Activated gamma-delta T cell treated with Interleukin-2 at 50 U/mL for 16 hours (primary cell): ENCODE data around the gene ZNF512.
"Not testable (repeated sequence)": the region's sequence is repeated elsewhere in the genome, so short reads cannot be mapped to it uniquely, and the experiment has no call there.

ENCODE experiments used
- DNase-seq: peaks from one replicate; pipeline ENCODE4 v3.0.0-alpha.2; 2020

ZNF512 gene, protein sequence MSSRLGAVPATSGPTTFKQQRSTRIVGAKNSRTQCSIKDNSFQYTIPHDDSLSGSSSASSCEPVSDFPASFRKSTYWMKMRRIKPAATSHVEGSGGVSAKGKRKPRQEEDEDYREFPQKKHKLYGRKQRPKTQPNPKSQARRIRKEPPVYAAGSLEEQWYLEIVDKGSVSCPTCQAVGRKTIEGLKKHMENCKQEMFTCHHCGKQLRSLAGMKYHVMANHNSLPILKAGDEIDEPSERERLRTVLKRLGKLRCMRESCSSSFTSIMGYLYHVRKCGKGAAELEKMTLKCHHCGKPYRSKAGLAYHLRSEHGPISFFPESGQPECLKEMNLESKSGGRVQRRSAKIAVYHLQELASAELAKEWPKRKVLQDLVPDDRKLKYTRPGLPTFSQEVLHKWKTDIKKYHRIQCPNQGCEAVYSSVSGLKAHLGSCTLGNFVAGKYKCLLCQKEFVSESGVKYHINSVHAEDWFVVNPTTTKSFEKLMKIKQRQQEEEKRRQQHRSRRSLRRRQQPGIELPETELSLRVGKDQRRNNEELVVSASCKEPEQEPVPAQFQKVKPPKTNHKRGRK

DNA sequence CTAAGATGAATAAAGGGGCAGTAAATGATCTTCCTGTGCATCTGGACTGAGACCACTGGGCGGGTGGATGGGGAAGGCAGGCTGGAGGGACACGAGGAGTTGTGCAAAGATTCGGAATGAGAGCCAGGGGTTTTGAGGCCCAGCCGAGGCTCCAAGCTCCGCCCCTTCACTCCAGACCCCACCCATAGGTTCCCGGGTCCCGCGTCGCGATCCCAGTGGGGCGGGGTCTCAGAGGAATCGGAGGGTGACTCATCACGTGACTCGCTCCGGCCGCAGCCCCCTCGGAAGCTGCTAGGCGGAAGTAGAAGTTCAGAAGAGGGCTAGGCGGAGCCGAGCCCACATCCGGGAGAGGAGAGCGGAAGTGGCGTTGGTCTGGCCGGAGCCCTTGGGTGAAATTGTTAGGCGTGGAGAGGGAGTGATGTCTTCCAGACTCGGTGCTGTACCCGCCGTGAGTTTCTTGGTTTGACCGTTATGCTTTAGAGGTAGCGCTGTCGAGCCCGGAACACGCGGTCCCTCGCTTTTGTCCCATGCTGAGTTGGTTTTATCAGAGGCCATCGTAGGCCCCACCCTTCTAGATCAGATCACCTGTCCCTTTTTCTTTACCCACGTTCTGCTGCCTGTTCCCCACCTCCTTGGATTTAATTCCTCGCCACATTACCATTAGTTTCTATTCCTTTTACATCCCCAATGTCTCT is at the start of gene ZNF512:
Gene ZNF512, plus strand, starts transcription at position 348 of the 695 bp plus-strand sequence. Its CDS starts 71 bp downstream, at position 419.
- DNase-seq: peak; percentile 69

DNA sequence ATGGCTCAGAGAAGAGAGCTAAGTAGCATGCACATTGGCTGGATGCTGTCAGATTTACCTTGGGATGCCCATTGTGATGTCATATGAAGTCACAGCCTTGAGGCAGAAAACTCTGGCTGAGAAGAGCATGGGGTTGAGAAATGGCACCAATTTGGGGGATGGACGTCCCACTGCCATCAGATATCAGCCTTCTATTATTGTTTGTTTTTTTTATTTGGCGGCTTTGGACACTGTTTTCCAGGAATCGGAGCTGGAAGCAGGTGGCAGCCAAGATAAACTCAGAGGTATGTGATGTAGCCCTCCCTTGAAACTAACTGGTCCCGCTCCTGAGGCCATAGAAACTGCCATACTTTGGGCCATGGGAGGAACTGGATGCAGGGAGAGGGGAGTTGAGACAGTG is 45.6 kb upstream of the ZNF512 start:
- no peak for DNase-seq

DNA sequence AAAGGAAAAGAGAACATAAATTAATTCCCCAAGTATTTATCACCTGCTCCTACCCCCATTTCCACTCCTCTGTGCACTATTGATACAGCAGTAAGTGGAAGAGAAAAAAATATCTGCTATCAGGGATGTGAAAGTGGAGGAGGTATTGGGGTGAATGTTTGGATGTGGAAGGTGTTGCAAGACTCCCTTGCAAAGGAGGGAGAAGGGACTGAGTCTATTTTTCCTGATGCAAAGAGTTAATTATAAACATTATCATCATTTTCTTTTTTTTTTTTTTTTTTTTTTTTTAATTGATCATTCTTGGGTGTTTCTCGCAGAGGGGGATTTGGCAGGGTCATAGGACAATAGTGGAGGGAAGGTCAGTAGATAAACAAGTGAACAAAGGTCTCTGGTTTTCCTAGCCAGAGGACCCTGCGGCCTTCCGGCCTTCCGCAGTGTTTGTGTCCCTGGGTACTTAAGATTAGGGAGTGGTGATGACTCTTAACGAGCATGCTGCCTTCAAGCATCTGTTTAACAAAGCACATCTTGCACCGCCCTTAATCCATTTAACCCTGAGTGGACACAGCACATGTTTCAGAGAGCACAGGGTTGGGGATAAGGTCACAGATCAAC is 43.9 kb upstream of the ZNF512 start:
- not testable (repeated sequence) for DNase-seq

DNA sequence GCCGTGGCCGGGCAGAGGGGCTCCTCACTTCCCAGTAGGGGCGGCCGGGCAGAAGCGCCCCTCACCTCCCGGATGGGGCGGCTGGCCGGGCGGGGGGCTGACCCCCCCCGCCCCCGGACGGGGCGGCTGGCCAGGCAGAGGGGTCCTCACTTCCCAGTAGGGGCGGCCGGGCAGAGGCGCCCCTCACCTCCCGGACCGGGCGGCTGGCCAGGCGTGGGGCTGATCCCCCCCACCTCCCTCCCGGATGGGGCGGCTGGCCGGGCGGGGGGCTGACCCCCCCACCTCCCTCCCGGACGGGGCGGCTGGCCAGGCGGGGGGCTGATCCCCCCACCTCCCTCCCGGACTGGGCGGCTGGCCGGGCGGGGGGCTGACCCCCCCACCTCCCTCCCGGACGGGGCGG is 43.2 kb upstream of the ZNF512 start:
- not testable (repeated sequence) for DNase-seq

DNA sequence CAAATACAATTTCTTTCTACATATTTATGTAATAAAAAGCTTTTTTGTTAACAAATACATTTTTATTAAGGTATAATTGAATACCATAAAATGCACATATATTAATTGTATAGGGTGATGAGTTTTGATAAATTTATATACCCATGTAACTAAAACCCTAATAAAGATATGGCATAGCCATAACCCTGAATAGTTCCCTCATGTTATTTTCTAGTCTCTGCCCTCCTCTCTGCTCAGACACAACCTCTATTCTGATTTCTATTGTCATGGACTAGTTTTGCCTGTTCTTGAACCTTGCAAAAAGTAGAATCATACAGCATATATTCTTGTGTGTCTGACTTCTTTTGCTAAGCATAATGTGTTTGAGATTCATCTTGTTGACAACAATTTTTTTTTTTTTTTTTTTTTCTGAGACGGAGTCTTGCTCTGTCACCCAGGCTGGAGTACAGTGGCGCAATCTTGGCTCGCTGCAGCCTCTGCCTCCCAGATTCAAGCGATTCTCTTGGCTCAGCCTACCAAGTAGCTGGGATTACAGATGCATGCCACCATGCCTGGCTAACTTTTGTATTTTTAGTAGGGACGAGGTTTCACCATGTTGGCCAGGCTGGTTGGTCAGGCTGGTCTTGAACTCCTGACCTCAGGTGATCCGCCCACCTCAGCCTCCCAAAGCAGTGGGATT is 38.6 kb upstream of the ZNF512 start:
- no peak for DNase-seq

DNA sequence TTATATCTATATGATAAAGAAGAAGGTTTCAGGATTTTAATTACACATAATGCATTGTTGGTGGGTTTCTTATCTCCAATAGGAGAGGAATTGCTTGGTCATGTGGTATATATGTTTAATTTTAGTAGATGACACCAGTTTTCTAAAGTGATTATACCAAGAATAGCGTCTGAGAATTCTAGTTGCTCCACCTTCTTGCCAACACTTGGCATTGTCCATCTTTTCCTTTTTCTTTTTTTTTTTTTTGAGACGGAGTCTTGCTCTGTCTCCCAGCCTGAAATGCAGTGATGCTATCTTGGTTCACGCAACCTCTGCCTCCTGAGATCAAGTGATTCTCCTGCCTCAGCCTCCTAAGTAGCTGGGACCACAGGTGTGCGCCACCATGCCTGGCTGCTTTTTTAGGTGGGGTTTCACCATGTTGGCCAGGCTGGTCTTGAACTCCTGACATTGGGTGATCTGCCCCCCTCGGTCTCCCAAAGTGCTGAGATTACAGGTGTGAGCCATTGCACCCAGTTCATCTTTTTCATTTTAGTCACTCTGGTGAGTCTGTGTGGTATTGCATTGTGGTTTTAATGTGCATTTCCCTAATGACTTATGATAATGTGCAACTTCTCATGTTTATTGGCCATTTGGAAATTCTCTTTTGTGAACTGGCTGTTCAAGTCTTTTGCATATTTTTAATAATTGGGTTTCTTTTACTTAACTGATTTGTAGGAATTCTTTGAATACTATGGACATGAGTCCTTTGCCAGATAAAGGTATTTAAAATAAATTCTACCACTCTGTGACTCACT is 37.3 kb upstream of the ZNF512 start:
- no peak for DNase-seq

DNA sequence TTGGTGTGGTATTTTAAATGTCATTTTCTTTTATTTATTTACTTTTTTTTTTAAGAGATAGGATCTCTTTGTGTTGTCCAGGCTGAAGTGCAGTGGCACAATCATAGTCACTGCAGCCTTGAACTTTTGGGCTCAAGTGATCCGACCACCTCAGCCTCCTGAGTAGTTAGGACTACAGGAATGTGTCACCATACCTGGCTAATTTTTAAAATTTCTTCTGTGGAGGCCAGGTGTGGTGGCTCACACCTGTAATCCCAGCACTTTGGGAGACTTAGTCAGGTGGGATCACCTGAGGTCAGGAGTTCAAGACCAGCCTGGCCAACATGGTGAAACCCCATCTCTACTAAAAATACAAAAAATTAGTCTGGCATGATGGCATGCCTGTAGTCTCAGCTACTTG is 33.5 kb upstream of the ZNF512 start:
- no peak for DNase-seq

DNA sequence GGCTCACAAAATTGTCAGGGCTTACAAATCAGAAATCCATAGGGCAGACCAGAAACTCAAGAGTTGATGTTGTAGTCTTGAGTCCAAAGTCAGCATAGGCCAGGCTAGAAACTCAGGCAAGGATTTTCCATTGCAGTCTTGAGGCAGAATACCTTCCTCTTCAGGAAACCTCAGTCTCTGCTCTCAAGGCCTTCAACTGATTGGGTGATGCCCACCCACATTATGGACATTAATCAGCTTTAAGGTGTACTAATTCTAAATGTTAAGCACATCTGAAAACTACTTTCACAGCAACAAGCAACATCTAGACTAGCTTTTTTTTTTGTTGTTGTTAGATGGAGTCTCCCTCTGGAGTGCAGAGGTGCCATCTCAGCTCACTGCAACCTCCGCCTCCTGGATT is 31.3 kb upstream of the ZNF512 start:
- no peak for DNase-seq

DNA sequence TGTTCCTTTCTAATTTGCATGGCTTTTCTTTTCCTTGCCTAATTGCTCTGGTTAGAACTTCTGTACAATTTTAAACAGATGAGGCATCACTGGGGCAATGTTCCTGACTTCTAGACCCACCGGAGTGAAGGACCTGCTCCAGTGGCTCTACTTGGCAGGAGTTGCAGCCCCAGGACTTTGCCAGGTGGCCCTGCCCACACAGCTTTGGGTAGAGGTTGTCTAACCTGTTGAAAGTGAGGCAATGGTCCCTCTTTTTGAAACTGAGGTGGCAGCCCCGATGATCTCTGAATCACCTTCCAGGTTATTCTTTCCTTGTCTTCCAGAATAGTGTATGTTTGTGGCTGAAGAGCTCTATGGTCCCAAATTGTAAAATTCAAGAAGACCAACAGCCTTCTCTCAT is 29.9 kb upstream of the ZNF512 start:
- DNase-seq: no peak

DNA sequence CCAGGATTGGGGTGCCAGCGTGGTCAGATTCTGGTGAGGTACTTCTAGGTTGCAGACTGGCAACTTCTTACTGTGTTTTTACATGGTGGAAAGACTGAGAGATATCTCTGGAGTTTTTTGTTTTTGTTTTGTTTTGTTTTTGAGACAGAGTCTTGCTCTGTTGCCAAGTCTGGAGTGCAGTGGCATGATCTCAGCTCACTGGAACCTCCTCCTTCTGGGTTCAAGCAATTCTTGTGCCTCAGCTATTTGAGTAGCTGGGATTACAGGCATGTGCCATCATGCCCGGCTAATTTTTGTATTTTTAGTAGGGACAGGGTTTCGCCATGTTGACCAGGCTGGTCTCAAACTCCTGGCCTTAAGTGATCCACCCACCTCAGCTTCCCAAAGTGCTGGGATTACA is 28.4 kb upstream of the ZNF512 start:
- DNase-seq: not testable (repeated sequence)

DNA sequence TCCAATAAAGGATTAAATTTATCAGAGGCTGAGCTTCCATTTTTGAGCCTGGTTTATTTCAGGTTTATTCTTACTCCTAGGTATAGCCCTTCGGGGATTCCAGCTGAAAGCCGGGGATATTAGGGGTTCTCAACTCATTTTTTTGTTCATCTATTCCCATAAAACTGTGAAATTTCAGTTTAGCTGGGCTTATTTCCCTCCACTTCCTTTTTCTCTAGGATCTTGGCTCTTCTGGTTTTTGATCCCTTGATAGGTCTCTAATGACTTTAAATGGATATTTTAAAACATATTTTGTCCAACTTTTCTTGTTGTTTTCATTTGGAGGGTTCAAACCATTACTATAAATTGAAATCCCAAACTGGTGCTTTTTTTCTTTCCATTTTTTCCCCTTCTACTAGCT is 23.6 kb upstream of the ZNF512 start:
- no peak for DNase-seq

DNA sequence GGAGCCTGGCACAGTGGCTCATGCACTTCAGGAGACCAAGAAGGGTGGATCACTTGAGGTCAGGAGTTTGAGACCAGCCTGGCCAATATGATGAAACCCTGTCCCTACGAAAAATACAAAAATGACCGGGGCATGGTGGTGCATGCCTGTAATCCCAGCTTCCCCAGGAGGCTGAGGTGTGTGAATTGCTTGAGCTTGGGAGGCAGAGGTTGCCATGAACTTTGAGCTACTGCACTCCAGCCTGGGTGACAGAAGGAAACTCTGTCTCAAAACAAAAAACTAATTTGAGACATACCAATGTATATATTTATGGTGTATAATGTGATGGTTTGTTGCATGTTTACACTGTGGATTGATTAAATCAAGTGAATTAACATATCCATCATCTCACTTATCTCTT is 21.8 kb upstream of the ZNF512 start:
- DNase-seq: no peak

DNA sequence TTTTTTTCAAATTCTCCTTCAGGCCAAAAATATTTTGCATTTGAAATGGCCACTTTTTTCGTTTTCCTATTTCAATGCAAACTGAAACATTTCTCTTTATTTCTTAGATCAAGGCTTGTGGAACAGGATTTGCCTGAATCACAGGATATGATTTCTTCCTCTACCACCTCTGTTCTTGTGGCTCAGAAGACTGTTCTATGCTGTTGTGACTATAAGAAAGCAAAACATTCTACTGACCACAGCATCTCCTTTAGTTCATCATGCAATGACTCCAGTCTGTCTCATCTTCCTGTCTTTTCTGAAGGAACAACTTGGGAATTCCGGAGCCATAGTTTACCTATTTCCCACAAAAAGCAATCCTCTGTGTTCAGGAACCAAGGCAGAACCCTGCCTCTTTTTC is 16.2 kb upstream of the ZNF512 start:
- DNase-seq: no peak

DNA sequence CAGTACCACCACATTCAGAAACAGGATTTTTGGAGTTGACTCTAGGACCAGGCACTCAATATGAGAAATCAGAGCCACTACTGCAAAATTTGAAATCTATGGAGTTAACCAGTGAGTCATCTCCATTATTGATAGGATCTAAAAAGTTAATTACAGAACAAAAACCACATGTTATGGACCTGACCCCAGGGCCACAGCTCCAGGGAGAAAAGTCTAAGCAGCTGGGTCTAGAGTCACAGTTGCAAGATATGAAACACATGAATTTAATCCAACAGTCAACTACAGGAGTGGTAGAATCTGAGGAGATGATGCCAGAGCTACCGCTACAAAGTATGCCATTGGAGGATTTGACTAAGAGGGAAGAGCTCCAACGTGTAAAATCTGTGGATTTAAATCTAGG is 13.4 kb upstream of the ZNF512 start:
- DNase-seq: no peak

DNA sequence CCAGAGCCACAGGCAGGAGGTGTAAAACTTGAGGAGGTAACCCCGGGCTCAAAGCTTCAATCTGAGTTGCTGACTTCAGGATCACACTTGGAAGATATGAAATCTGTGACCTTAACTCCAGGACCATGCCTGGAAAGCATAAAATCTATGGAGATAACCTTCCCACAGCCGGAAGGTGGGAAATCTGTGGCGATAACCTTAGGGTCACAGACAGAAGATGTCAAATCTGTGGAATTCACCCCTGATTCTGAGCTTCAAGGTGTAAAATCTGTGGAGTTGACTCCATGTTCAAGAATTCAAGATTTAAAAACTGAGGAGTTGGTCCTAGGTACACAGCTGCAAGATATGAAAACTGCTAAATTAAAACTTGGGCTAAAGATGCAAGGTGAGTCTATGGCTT is 11.6 kb upstream of the ZNF512 start:
- no peak for DNase-seq

DNA sequence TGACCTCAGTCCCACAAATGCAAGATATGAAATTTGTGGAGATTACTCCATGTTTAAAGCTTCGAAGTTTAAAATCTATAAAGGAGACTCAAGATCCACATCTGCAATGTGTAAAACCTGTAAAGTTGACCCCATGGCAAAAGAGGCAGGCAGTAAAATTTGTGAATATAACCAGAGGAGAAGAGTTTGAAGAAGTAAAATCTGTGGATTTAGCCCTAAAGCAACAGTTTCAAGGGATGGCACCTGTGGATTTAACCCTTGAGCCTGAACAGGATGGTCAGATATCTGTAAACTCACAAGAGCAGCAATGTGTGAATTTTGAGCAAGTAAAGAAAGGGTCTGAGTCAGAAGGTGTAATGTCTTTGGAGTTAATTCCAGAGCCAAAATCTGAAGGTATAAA is 11.2 kb upstream of the ZNF512 start:
- no peak for DNase-seq

DNA sequence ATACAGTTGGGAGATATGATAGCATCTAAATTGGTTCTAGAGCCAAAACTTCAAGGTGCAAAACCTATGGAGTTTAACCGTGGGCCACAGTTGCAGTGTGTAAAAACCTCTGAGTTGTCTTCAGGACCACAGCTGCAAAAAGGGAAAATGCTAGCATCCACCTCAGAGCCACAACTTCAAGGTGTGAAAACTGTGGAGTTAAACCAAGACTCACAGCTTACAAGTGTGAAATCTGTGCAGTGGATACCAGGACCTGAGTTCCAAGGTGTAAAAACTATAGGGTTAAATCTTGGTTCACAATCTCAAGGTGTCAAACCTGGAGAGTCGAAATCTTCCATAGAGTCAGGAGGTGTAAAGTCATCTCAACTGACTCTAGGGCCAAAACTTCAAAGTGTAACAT is 10.4 kb upstream of the ZNF512 start:
- DNase-seq: peak; percentile 10

DNA sequence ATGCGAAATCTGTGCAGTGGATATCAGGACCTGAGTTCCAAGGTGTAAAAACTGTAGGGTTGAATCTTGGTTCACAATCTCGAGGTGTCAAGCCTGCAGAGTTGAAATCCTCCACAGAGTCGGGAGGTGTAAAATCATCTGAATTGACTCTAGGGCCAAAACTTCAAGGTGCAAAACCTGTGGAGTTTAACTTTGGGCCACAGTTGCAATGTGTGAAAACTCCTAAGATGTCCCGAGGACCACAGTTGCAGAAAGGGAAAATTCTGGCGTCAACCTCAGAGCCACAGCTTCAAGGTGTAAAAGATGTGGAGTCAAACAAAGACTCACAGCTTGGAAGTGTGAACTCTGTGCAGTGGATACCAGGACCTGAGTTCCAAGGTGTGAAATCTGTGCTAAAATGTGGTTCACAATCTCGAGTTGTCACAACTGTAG is 9.8 kb upstream of the ZNF512 start:
- peak; percentile 12 for DNase-seq

DNA sequence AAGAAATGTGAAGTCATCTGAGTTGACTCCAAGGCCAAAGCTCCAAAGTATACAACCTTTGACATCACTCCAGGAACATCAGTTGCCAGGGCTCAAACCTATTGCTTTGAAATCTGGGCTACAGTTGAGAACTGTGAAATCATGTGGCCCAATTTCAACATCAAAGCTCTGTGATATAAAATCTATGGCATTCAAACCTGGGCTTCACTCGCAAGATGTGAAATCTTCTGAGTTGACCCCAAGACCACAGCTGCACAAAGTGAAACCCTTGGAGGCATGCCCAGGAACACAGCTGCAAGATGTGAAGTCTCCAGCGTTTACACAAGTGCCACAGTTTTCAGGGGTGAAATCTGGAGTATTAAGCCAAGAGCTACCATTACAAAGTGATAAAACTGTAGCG is 9.4 kb upstream of the ZNF512 start:
- DNase-seq: no peak

DNA sequence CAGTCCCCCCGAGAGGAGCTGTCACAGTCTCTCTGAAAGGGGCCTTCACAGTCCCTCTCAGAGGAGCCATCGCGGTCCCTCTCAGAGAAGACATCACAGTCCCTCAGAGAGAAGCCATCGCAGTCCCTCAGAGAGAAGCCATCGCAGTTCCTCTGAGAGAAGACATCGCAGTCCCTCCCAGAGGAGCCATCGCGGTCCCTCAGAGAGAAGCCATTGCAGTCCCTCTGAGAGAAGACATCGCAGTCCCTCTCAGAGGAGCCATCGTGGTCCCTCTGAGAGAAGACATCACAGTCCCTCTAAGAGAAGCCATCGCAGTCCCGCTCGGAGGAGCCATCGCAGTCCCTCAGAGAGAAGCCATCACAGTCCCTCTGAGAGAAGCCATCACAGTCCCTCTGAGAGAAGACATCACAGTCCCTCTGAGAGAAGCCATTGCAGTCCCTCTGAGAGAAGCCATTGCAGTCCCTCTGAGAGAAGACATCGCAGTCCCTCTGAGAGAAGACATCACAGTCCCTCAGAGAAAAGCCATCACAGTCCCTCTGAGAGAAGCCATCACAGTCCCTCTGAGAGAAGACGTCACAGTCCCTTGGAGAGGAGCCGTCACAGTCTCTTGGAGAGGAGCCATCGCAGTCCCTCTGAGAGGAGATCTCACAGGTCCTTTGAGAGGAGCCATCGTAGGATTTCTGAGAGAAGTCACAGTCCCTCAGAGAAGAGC is 1.3 kb upstream of the ZNF512 start:
- DNase-seq: no peak

DNA sequence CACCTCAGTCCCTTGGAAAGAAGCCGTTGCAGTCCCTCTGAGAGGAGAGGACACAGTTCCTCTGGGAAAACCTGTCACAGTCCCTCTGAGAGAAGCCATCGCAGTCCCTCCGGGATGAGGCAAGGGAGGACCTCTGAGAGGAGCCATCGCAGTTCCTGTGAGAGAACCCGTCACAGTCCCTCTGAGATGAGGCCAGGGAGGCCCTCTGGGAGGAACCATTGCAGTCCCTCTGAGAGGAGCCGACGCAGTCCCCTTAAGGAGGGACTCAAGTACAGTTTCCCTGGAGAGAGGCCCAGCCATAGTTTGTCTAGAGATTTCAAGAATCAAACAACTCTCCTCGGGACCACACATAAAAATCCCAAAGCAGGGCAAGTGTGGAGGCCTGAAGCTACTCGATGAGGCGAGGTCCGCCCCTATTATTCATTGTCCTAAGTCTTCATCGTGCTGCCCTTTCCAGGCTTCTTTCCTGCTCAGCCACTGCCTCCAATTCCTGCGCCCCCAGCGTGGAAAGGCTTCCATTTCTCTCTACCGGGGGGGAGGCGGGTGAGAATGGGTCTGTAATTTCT is 630 bp upstream of the ZNF512 start:
- no peak for DNase-seq
